Stimulated activated CD4-positive, alpha-beta T cell treated with anti-CD3 and anti-CD28 coated beads, Interleukin-2, amount 100 ng/mL, for 24 hours (primary cell): ENCODE measurements around the gene DENND1A.
"Not testable (repeated sequence)": the region's sequence is repeated elsewhere in the genome, so short reads cannot be mapped to it uniquely, and the experiment has no call there.

ENCODE experiments used
- DNase-seq, 2 donors: peaks; one replicate each; pipeline ENCODE4 v3.0.0-alpha.2; 2020

The DENND1A gene

DNA sequence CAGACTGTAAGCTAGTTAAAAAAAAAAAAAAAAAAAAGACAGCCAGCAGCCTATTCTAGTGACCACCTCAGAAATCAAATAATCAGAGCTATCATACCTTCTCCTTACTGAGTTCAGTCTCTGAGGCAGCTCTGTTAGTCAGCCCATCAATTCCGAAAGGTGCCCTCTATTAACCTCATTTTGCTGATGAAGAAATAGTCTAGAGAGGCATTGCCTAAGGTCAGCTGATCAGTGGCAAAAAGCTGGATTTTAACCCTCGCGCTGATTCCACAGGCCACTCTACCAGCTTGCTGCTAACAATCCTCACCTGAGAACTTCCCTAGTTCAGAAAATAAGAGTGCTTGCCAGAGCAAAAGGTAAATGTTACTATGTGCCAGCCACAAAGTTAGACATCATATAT lies 172.0 kb downstream of the DENND1A start:
- DNase-seq, result no peak

GRCh38 chr9:123757547-123757946 lies 172.4 kb downstream of the DENND1A start:
- no peak for DNase-seq

DNA sequence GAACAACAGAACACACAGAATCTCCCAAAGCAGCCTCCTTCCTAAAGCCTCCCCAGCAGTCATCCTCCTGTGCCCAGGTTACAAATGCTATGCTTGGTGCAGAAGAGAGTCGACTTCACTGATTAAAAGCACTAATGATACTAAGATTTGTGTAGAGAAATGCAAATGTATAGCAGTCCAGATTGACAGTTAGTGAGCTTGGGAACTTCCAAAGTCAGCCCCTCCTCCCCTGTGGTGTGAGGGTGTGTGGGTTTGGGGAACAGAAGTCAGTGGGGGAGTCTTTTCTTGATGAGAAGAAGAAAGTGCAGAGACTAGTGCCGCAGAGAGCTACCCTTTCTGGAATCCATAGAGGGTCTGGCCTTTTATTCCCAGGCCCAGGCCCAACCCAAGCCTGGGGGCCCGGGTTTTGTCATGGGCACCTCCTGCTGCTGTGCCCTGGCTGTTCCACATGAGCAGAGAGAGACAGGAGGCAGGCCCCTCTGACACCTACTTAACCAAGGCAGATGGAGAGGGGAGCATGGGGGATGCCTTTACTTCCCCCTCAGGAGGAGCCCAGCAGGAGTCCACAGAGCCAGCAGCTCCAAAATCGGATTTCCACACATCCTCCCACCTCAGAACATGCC lies 173.3 kb downstream of the DENND1A start:
- no peak for DNase-seq

- DNase-seq, result no peak
Measured at GRCh38 chr9:123753669-123754258, 176.2 kb downstream of the DENND1A start.

GRCh38 chr9:123753016-123753415 lies 176.9 kb downstream of the DENND1A start:
- no peak for DNase-seq

DNA sequence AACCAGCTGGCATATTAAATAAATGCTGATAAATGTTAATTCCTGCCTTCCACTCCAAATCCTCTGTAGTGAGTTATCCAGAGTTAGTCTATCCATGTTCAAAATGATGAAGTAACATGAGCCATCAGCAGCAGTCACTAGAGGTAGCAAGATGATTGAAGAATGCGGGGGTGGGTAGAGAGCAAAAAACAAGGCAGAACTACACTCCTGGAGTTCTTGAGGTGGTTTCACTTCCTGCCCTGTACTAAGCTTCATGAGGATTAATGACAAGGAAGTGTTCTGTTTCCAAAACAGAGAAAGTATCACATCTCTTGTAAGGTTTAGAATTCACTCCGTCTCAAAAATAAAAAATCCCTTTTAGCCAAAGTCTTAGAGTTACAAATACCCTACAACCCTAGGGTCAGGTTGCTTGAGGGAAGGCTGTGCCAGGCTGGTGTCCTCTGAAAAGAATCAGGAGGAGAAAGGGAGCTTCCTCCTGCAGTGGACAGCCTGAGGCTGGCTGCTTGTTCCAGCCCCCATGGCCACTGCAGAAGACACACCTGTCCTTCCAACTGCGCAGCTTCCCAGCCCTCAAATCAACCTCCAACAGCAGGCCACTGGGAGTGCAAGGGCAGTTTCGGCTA lies 180.2 kb downstream of the DENND1A start:
- no peak for DNase-seq

GRCh38 chr9:123746765-123747164 lies 183.2 kb downstream of the DENND1A start:
- DNase-seq, result no peak

DNA sequence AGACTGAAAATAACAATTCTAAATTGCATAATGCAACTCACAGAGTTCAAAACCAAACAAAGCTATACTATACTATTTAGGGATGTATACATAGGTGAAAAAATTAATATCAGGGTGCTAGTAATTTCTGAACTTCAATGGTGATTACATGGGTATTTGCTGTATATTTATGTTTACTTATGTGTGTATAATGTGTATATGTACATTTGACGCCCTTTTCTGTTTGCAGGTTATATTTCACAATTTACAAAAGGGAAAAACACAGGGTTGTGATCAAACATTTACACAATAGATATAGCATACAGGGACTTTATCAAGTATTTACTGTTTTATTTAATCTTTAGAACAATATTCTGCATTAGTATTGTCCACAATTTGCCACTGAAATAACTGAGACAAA lies 184.0 kb downstream of the DENND1A start:
- no peak for DNase-seq

GRCh38 chr9:123745451-123745850 lies 184.5 kb downstream of the DENND1A start:
- no peak for DNase-seq

- no peak for DNase-seq
Measured at GRCh38 chr9:123743737-123744136, 186.2 kb downstream of the DENND1A start.

- no peak for DNase-seq
Measured at GRCh38 chr9:123742009-123742767, 187.7 kb downstream of the DENND1A start.

DNA sequence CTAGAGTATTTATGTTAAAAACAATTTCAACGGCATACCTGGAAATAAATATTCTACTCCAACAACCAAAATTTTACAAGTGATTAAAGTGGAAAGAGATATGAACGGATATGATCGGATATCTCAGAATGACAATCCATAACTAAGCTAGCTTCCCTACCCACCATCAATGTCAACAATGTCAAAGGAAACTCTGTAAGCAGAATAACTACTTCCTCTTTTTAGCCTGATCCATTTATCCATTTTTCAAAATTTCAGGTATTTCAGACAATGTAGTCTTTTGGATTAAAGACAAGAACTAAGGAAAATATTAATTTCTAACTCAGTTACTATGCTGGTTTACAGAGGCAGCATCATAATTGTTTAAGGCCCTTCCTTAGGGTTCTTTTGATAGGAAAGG lies 188.7 kb downstream of the DENND1A start:
- DNase-seq, result no peak

DNA sequence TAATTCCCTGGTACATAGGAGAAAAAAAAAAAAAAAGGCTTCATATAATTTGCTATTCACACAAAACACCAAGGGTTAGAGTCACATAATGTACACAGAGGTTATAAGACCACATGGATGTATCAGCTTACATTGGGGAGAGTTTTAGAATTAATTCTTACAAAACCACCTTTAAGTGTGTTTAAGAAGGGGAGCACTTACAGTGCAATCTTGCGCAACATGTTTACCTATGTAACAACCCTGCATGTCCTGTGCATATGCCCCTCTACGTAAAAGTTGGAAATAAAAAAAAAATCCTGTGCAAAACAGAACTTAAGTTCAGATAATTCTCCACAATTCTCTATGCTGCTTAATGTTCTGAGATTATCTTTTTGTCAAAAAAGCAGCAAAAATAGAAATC lies 190.0 kb downstream of the DENND1A start:
- no peak for DNase-seq

- DNase-seq, result no peak
Measured at GRCh38 chr9:123739387-123739786, 190.5 kb downstream of the DENND1A start.

DNA sequence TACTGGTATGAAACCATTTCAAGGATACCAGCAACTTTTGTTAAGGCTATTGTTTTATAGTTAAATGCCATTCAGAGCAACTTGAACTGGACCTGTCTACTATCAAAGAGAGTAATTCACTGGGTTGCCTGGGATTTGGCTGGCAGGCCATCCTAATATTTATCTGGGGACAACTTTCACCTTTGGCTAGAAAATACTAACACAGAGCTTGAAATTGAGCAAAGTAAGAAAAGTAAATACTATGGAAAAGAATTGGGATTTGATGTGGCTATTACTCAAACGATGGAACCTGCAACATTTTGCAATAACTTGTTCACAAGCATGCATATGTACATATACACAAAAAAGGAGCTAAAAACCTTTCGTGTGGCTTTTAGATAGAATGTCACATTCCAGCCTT lies 191.3 kb downstream of the DENND1A start:
- no peak for DNase-seq

DNA sequence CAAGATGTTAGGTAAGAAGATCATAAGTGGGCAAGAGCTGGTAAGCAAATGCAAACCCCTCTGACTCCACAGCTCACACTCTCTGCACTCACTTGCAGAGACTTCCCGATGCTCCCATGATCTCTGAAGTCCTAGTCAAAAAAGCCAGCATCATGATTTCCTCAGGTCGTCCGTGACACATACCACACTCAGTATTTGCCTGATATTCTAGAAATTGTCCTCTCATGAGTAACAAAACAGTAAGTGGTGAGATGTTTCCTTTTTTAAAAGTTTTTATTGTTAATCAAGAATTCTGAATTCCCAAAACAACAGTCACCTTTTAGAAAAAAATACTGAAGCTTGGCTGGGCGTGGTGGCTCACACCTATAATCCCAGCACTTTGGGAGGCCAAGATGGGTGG lies 194.6 kb downstream of the DENND1A start:
- DNase-seq, result no peak

DNA sequence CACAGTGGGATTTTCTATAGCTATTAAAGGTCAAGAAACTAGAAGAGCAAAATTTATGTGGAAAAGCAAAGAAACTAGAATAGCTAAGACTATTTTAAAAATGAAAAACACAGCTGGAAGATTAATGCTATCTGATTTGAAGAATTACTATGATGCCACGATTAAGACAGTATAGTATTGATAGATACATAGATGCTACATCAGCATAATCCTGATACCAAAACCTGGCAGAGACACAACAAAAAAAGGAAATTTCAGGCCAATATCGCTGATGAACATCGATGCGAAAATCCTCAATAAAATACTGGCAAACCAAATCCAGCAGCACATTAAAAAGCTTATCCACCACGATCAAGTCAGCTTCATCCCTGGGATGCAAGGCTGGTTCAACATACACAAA lies 201.4 kb downstream of the DENND1A start:
- DNase-seq, result not testable (repeated sequence)

DNA sequence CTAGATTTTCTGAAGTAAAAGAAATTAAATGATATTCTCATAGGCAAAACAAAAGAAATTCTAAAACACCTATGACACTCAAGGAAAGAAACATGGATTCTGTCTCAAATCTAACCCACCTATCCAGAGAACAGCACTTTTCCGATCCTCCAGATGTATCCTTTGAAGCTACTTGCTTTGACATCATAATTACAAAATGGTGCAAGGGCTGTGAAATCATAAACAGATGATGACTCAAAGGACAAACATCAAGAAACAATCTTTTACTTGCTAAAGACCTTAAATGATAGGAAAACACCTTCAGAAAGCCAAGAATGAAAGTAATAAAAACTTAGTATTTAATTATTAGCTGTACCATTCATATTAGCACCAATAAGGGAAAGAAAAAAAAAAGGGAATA lies 202.6 kb downstream of the DENND1A start:
- DNase-seq, result no peak

DNA sequence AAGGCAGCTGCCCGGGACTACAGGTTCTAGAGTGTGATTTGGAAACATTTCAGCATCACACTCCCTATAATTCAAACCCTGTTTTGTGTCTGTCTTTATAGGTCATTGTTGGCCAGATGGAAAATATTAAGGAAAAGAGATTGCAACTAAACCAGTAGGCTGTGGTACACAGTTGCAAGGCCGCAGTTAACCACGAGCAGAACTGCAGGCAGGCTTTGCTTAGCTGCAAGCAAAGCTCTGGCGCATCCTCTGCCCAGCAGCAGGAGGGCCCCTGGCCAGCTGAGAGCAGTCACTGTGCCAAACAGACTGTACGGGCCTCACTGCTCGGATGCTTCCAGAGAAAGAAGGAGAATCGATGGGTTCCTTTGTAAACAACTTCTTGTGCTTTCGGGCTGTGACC lies 204.5 kb downstream of the DENND1A start:
- no peak for DNase-seq

DNA sequence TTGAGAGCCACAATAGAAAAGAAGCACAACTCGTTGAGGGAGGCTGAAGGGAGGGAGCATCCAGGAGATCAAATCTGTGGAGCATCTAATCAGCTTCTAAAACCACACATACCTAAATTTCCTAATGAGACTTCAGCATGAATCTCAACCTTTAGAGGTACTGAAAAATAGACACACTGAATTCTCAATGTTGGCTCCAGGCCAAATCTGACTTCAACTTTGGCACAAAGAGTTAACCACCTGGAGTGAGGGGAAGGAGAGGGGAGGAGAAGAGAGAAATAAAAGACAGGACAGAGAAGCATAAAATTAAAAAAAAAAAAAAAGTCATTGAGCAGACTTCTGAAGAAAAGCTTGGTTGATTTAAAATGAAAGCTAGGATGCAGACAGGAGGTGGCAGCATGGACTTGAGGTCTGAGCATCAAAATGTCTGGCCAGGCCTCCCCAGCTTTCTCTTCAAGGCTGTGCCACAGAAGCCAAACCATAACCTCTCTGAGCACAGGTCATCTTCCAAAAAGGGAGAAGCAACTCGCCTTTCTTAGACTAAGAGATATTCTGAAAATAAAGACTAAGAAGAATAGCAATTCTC lies 205.6 kb downstream of the DENND1A start:
- no peak for DNase-seq

GRCh38 chr9:123723135-123723875 lies 206.6 kb downstream of the DENND1A start:
- no peak for DNase-seq

DNA sequence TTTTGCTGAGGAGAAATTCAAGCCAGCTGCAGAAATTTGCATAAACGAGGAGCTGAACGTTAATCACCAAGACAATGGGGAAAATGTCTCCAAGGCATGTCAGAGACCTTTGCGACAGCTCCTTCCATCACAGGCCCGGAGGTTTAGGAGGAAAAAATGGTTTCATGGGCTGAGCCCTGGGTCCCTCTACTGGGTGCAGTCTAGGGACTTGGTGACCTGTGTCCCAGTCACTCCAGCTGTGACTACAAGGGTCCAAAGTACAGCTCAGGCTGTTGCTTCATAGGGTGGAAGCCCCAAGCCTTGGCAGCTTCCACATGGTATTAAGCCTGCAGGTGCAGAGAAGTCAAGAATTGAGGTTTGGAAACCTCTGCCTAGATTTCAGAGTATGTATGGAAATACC lies 207.5 kb downstream of the DENND1A start:
- no peak for DNase-seq

DNA sequence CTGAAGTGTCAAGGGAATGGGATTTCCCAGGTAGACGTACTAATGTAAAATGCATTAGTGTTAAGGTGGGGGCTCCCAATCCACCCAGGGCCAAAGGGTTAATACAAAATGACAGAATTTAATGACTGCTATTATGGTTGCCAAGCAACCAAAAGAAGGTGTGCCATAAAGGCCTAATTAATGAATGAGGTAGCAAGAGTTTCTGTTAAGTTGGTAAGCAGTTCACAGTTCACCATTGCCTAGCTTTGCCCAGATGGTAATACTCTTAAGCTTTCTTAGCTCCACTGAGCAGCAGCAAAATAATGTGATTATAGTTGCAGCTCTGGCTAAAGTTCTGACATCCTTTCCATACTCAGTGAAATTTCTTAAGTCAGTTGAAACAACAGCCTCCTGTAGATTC lies 211.7 kb downstream of the DENND1A start:
- DNase-seq, result no peak
